Kidney (tissue), 14 donors: Measurements from ENCODE around the gene USP37. TPM values are rescaled to one million over a fixed set of nuclear protein-coding genes. Genes with fewer than 3 reads are reported as not detected.

Source experiments
- DNase-seq, 5 donors: peaks; one replicate each; pipeline ENCODE4 v3.0.0-alpha.2; 2013 to 2020
- FAIRE-seq: peaks from 2 replicates; lab custom pipeline; 2012; peaks lifted over from hg19 to GRCh38; lab: Jason Lieb, UNC
- H3K27ac ChIP-seq, 2 donors: one replicate each; pipeline ENCODE4 v1.7.0; 2013; ENCODE audit warnings: low read depth in 2 of 2, low read length in 2 of 2, inconsistent platforms in 1 of 2
- H3K27me3 ChIP-seq: one replicate; pipeline ENCODE4 v1.7.1; 2013; ENCODE audit warnings: low read length, inconsistent platforms; ENCODE audit not compliant: control insufficient read depth, insufficient read depth
- H3K36me3 ChIP-seq, 3 donors: one replicate each; pipeline versions ENCODE4 v1.7.0 to v1.7.1; 2013; ENCODE audit warnings: low read length in 3 of 3, control low read depth in 1 of 3, inconsistent platforms in 1 of 3; ENCODE audit not compliant: insufficient read depth in 3 of 3, control insufficient read depth in 2 of 3
- H3K4me1 ChIP-seq, 3 donors: one replicate each; pipeline versions ENCODE4 v1.7.0 to v1.7.1; 2013; ENCODE audit warnings: low read length in 3 of 3, inconsistent platforms in 1 of 3, low read depth in 1 of 3; ENCODE audit not compliant: control insufficient read depth in 2 of 3, insufficient read depth in 2 of 3
- H3K4me3 ChIP-seq, 3 donors: one replicate each; pipeline versions ENCODE4 v1.7.0 to v1.8.1; 2013; ENCODE audit warnings: low read length in 3 of 3, control low read depth in 1 of 3, inconsistent platforms in 1 of 3
- H3K9ac ChIP-seq, 3 donors: one replicate each; pipeline versions ENCODE4 v1.7.0 to v1.7.1; 2013; ENCODE audit warnings: low read length in 3 of 3, control low read depth in 1 of 3, inconsistent platforms in 1 of 3
- H3K9me3 ChIP-seq, 3 donors: one replicate each; pipeline versions ENCODE4 v1.7.0 to v1.7.1; 2013; ENCODE audit warnings: low read length in 3 of 3, control low read depth in 1 of 3, inconsistent platforms in 1 of 3; ENCODE audit not compliant: control insufficient read depth in 2 of 3, insufficient read depth in 1 of 3
- CTCF ChIP-seq: IDR thresholded peaks from 3 replicates; pipeline ENCODE4 v1.5.1; 2012; ENCODE audit warnings: mild to moderate bottlenecking, moderate library complexity, borderline replicate concordance; ENCODE audit not compliant: insufficient read depth; ENCODE audit errors: extremely low read depth
- intact Hi-C: fragments of 100-400 bp; cut with DNase I; formaldehyde crosslinking; loops from one replicate; pipeline ENCODE4 v1.11.1; 2022
- polyA plus RNA-seq: library from polyadenylated mRNA; stranded (reverse); fragments of 350-450 nt; fragmentation: Illumina TruSeq; extraction: RNeasy Lipid Tissue Mini Kit (QIAGEN cat#74804); gene quantifications from one replicate; pipeline ENCODE4 v1.2.3, GENCODE V29; 2014; ENCODE audit warnings: low read depth, low replicate concordance; ENCODE audit not compliant: insufficient read depth
- total RNA-seq: library from RNA; stranded (reverse); fragmentation: NEBNext Ultra II Directional; extraction: Animal tissue kit (Norgen Biotek cat#: 25700); gene quantifications from one replicate; pipeline ENCODE4 v1.2.1, GENCODE V29; 2021
- donor health status: control.
- donor health status: control.
- donor health status: control.
- donor health status: control.
- donor health status: control.
- donor health status: DM: yes; HTN: yes; CAD: no.
- donor health status: Normal renal cell carcinoma (clear cell type).

USP37 gene
- total and polyA plus RNA-seq, 2 donors from 2014 or later: 1.8 to 13.5 TPM

- no peak overlapping the region for H3K27ac ChIP-seq
- no peaks in the 10 kb centered on the region for H3K4me1 ChIP-seq
- DNase-seq (peak in 1 of 5 donors; percentile 26), FAIRE-seq (no peak)
- intact Hi-C loops: no loop called here
- no peaks in the 10 kb centered on the region for H3K9me3 ChIP-seq
- TF ChIP-seq CTCF: no peak
- no peaks in the 10 kb centered on the region for H3K27me3 ChIP-seq
- H3K4me3 ChIP-seq: no peak overlapping the region
- peaks cover 0 to 5% (median 2%) of the 10 kb centered on the region in 3 donors for H3K36me3 ChIP-seq
- no peak overlapping the region for H3K9ac ChIP-seq
These were observed 123.3 kb downstream of the USP37 start for GRCh38 chr2:218444692-218445357.

GRCh38 chr2:218438596-218438995, 129.6 kb downstream of the USP37 start:
- Histone ChIP-seq H3K27me3 (no peaks in the 10 kb centered on the region), H3K9me3 (no peaks in the 10 kb centered on the region), H3K4me3 (no peak overlapping the region), H3K27ac (no peak overlapping the region), H3K4me1 (no peaks in the 10 kb centered on the region), H3K36me3 (no peaks in the 10 kb centered on the region), H3K9ac (no peak overlapping the region)
- DNase-seq: no peak
- intact Hi-C loops: no loop called here
- no peak for TF ChIP-seq CTCF
- FAIRE-seq: no peak

GRCh38 chr2:218437969-218438368, 130.2 kb downstream of the USP37 start:
- Histone ChIP-seq H3K27ac (no peak overlapping the region), H3K9ac (no peak overlapping the region), H3K4me1 (no peaks in the 10 kb centered on the region), H3K36me3 (no peaks in the 10 kb centered on the region), H3K27me3 (no peaks in the 10 kb centered on the region), H3K4me3 (no peak overlapping the region), H3K9me3 (no peaks in the 10 kb centered on the region)
- intact Hi-C loops: no loop called here
- TF ChIP-seq CTCF: no peak
- DNase-seq (no peak), FAIRE-seq (no peak)
